ENCODE results near the gene SPO11. TPM values are rescaled to one million over a fixed set of nuclear protein-coding genes. Genes with fewer than 3 reads are reported as not detected.

Gene SPO11
- total RNA-seq, 4 donors from 2014 or later = not detected

DNA sequence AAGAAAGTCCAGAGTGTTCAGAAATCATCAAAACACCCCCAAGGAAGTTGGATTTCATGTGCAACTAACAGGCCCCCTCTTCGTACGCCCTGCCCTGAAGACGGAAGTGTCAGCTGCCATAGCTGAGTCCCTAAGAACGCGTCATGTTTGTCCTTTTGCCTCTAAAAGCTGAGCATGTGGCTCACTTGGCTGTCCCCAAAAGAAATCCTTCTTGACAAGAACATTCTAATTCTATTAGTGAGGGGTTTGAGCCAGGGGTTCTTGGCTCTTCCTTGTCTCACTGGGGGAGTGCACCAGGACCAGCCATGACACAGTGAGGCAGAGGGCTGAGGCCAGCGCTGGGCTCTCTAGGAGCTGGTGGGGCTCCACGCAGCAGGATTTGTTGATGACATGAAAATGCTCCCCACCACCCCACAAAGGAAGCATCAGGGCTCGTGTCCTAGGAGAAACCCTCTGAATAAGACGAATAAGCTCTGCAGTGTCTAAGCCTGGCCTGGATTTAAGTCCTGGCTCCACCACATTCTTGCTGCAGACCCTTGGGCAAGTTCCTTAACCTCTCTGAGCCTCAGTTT is 20.0 kb upstream of the SPO11 start:
- 71 to 78% methylated on average over 9 of the region's 9 CpGs for WGBS, 2 donors
- no peak for DNase-seq (ENCODE audit: low spot score in 2 of 2)
- TF ChIP-seq, protein P1, sequence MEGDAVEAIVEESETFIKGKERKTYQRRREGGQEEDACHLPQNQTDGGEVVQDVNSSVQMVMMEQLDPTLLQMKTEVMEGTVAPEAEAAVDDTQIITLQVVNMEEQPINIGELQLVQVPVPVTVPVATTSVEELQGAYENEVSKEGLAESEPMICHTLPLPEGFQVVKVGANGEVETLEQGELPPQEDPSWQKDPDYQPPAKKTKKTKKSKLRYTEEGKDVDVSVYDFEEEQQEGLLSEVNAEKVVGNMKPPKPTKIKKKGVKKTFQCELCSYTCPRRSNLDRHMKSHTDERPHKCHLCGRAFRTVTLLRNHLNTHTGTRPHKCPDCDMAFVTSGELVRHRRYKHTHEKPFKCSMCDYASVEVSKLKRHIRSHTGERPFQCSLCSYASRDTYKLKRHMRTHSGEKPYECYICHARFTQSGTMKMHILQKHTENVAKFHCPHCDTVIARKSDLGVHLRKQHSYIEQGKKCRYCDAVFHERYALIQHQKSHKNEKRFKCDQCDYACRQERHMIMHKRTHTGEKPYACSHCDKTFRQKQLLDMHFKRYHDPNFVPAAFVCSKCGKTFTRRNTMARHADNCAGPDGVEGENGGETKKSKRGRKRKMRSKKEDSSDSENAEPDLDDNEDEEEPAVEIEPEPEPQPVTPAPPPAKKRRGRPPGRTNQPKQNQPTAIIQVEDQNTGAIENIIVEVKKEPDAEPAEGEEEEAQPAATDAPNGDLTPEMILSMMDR (IDR thresholded peaks at IDR 0.05) = no peak
- TF ChIP-seq POLR2A (IDR thresholded peaks at IDR 0.05) (no peak), EP300 (IDR thresholded peaks at IDR 0.05) (no peak)

DNA sequence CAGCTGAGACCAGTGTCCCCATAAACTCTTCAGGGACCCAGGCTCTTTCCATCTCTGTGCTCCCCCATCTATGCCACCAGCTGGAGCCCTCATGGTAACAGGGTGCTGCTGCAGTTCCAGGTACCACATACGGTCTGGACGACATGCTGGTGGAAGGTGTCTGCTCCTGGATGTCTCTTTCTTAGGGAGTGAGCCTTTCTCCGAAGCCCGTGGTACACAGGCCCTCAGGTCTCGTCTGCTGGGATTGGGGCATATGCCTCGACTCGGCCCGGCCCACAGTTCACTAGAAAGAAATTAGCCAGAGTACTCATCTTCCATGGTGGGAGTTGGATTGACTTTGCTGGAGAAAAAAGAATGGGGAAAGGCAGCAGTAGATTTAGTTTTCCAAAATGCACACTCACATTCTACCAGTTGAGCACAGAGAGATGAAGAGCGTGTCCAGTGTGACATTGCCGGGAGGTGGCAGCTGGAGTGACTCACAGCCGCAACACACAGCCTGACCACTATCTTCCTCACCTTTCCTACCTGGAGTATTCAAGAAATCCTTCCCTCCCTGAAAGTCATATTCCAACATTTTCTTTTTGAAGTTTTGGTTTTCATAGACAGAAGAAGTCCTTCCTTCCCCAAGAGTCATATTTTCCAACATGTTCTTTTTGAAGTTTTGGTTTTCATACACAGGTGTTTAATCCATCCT is 18.6 kb upstream of the SPO11 start:
- Histone ChIP-seq H3K9me3 (no peaks in the 10 kb centered on the region), H3K4me1 (no peaks in the 10 kb centered on the region), H3K36me3 (no peaks in the 10 kb centered on the region), H3K27me3 (no peaks in the 10 kb centered on the region), H3K27ac (no peak overlapping the region), H3K4me3 (no peak overlapping the region)
- 95 to 98% methylated on average over 11 of the region's 11 CpGs for WGBS, 2 donors
- TF ChIP-seq POLR2A (IDR thresholded peaks at IDR 0.05) (no peak), EP300 (IDR thresholded peaks at IDR 0.05) (no peak)
- TF ChIP-seq, protein P1 (IDR thresholded peaks at IDR 0.05) = no peak
- DNase-seq (ENCODE audit: low spot score in 2 of 2) = no peak

More for the DNA sequence above, 20.0 kb upstream of the SPO11 start:
- Histone ChIP-seq H3K4me1 (no peaks in the 10 kb centered on the region), H3K27me3 (no peaks in the 10 kb centered on the region), H3K9me3 (no peaks in the 10 kb centered on the region), H3K4me3 (no peak overlapping the region), H3K36me3 (no peaks in the 10 kb centered on the region), H3K27ac (no peak overlapping the region)

DNA sequence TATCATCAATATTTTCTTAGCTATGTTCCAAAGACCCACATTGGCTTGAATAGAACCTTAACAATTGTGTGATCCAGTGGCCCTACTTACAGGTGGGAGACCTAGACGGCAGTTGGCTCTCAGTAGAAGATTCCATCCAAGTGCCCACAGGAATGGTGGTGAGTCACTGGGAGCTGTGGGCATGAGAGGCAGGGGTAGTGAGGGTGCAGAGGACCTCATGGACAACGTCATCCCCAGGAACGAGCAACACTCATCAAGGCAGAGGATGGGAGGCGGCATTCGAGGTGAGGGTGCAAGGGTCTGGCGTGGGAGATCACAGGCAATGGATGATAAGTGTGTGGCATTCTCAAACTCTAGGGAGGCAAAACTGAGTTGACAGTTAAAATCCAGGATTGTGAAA is 17.5 kb upstream of the SPO11 start:
- Histone ChIP-seq H3K36me3 (no peaks in the 10 kb centered on the region), H3K9me3 (no peaks in the 10 kb centered on the region), H3K4me1 (no peaks in the 10 kb centered on the region), H3K4me3 (no peak overlapping the region), H3K27ac (no peak overlapping the region), H3K27me3 (no peaks in the 10 kb centered on the region)
- no peak for DNase-seq (ENCODE audit: low spot score in 2 of 2)
- TF ChIP-seq, protein P1 (IDR thresholded peaks at IDR 0.05) = no peak
- TF ChIP-seq POLR2A (IDR thresholded peaks at IDR 0.05) (no peak), EP300 (IDR thresholded peaks at IDR 0.05) (no peak)
- WGBS, 2 donors = 92 to 94% methylated on average over 6 of the region's 6 CpGs

DNA sequence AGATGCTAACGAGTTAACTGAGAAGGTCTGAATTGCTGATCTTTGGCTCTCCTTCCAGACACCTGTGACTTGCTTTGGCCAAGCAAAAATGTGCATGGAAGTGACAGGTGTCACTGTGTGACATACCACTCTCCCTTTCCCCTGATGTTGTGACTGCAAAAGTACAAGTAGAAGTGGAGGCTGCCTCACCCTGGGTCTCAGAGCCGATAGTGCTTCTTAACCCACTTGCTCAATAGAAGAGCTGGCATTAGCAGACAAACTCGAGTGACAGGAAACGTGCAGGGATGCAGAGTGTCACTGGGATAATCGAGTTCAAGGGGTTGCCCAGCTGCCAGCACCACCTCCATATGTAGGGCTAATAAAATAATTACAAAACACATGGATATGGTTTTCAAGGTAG is 16.4 kb upstream of the SPO11 start:
- no peaks in the 10 kb centered on the region for H3K27me3 ChIP-seq
- H3K36me3 ChIP-seq = no peaks in the 10 kb centered on the region
- TF ChIP-seq, protein P1 (IDR thresholded peaks at IDR 0.05) = no peak
- TF ChIP-seq EP300 (IDR thresholded peaks at IDR 0.05) (no peak), POLR2A (IDR thresholded peaks at IDR 0.05) (no peak)
- H3K4me1 ChIP-seq = no peaks in the 10 kb centered on the region
- no peaks in the 10 kb centered on the region for H3K9me3 ChIP-seq
- no peak overlapping the region for H3K27ac ChIP-seq
- H3K4me3 ChIP-seq = no peak overlapping the region
- WGBS, 2 donors = 64 to 65% methylated on average over 5 of the region's 5 CpGs
- no peak for DNase-seq (ENCODE audit: low spot score in 2 of 2)

DNA sequence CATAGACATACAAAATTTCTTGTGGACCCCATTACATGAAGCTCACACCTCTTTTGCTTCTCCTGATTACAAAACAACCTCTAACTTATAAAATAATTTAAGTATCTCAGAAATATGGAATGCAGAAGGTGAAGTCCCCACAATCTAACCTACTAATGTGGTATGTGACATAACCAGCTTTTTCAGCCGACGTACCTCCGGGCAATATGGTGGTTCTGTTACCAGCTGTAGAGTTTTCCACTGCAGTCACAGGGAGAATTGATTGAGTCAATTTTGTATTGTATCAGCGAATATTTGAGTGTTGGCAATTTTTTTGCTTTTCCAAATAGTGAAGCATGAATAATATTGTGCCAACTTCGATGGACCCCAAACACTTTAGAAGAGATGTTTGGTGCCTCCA is 15.7 kb upstream of the SPO11 start:
- Histone ChIP-seq H3K27me3 (no peaks in the 10 kb centered on the region), H3K4me1 (no peaks in the 10 kb centered on the region), H3K27ac (no peak overlapping the region), H3K9me3 (no peaks in the 10 kb centered on the region), H3K4me3 (no peak overlapping the region), H3K36me3 (no peaks in the 10 kb centered on the region)
- WGBS, 2 donors = 93 to 95% methylated on average over 5 of the region's 5 CpGs
- no peak for TF ChIP-seq POLR2A (IDR thresholded peaks at IDR 0.05)
- TF ChIP-seq, protein P1 (IDR thresholded peaks at IDR 0.05) = no peak
- no peak for TF ChIP-seq EP300 (IDR thresholded peaks at IDR 0.05)
- DNase-seq (ENCODE audit: low spot score in 2 of 2) = no peak

Measured in tibial nerve (tissue), 4 donors.